Activated T-cell treated with anti-CD3 and anti-CD28 coated beads, Interleukin-2, amount 50 U/mL, for 4 hours (primary cell): Measurements from ENCODE around the gene DYNLT2. TPM values are rescaled to one million over a fixed set of nuclear protein-coding genes. Genes with fewer than 3 reads are reported as not detected.

Source experiments
- total RNA-seq, 3 donors: library from RNA; stranded (reverse); gene quantifications; one replicate each; pipeline ENCODE4 v1.2.1, GENCODE V29; 2021

DYNLT2 gene
- total RNA-seq, 3 donors from 2014 or later, result 0.95 to 1.7 (median 1.6) TPM

Other genes starting within 250 kb of the DYNLT2 start
- gene WDR27, start 49.5 kb downstream of the DYNLT2 start, total RNA-seq, result 10 to 100 TPM; 11.9 to 14.4 (median 13.4) TPM
- gene C6orf120, start 49.4 kb downstream of the DYNLT2 start, total RNA-seq, result 10 to 100 TPM; 31.2 to 32.0 (median 31.4) TPM
- gene PHF10, start 27.1 kb downstream of the DYNLT2 start, total RNA-seq, result 10 to 100 TPM; 49.6 to 58.7 (median 53.8) TPM
- gene ERMARD, start 50 bp upstream of the DYNLT2 start, total RNA-seq, result 10 to 100 TPM; 19.2 to 26.0 (median 22.4) TPM